GM18861 (cell line): Measurements from ENCODE around the gene CACUL1.
A peak's percentile ranks its signal among the peaks of the same experiment; 100 is the strongest.

Experiments used
- ATAC-seq: cut with Tn5 transposase; IDR thresholded peaks from one replicate; pipeline ENCODE4 v1.9.1; 2021; ENCODE audit not compliant: unreplicated experiment

Gene CACUL1

DNA sequence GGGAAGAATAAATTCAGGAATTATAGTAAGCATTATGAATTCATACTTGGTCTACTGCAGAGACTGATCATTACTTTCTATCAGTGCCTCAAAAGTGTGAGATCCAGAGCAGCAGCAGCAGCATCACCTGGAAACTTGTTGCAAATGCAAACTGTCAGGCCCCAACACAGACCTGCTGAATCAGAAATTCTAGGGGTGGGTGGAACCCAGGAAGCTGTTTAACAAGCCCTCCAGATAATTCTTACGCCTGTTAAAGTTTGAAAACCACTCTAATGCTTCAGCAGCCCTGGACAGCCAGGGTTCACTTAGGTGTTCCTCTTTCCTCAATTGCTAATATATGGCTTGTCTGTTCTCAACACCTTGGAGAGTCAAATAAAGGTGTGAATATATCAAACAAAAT is 19.5 kb downstream of the CACUL1 start:
- no peak for ATAC-seq

DNA sequence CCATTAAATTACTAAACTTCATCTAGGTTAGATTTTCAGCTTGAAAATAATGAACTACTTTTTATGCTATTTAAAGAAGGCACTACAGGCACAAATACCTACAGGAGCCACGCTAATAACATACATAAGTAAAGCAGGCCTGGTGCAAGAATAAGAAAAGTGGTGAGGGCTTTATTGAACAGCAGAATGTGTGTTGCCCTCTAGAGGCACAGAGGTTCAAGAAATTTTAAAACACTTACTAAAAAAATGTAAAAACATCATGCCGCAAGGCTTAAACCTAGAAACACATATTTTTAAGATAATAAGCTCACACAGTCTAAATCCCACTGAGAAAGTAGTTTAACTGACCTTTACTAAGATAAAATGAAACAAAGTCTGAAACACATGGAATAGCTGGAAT is 20.3 kb downstream of the CACUL1 start:
- no peak for ATAC-seq

DNA sequence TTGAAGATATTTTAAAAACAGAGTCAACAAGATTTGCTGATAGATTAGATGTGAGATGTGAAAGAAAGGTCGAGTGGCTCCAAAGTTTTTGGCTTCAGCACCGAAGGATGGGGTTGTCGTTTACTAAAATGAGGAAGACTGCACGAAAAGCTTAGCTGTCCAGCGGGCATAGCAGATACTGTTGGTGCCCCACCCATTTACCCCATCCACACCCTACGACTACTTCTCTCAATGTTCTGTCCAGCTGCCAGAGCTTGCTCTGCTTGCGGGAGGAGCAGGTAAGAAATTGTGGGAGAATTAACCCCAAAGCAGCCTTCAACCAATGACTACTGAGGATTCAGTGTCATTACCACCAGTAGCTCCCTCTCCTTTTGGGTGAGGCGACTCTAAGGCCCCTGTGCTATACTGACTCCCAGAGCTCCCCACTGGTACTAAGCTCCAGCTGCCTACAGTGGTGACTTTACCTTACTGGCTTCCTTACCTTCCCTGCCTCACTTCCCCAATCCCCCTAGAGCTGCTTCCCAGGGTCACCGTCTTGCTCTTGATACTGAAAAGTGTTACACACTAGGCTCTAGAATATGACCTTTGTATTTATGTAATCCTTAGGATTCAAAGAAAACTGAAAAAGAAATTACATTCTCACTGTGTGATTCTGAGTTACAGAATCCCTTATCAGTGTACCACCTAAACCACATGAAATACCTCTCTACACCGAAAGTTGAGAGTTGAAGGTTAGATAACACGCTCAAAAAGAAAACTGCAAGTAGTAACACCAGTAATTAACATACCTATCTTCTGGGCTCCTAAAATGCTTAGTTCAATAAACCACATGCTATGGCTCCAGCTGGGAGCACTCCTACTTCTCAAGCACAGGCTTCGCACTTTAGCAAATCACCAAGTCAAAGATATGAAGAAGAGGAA is 22.3 kb downstream of the CACUL1 start:
- no peak for ATAC-seq

DNA sequence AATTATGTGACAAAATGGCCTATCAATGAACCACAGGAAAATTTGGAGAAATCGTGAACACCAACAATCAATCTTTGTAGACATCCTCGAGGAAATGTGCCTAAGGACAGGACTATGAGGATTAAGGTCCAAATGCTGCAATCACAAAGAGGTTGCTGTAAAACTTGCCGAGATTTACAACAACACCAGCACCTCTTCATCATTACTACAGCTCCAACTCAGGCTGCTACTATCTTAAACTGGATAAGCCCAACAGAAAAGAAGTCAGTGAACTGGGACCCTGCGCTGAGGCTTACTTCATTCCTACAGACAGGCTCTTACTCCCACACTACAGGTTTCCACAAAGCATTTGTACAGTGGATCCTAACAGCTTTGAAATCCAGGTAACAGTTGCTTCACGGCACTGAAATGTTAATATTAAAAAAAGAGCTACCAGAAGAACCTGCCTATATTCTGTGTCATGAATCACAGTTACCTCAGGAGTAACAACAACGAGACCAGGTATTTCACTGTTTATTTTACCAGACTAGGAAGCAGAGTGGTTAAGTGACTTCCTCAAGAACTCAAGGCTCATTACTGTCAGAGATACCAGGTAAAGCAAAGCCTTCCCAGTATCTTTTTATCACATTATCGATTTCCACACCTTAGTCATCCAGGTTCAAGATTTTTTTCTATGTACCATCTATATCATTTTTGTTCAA is 23.9 kb downstream of the CACUL1 start:
- no peak for ATAC-seq

DNA sequence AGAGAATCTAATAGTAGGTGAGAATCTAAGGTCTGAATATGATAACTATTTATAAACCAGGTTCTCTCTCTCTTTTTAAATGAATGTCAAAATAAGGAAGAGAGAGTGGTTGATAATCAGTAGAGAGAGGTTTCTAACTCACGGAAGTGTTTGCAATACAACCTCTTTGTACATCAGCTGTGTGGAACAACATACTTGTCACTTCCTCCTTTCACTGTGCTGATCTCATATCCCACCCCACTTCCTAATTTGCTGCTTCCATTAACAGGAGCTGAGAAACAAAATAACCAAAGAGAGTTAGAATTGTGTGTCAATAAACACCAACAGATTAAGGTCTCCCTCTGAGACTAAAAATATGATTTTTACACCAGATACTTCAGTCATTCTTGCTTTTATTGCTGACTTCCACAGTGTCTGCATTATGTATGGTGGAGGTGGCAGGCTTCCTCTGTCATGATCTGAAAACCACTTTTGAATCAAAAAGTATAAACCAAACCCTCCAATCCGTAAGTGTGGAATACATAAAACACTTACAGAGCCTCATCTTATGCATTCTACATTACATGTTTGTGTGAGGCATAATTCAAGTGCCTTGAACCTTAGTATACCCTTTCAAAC is 25.0 kb downstream of the CACUL1 start:
- ATAC-seq: peak; percentile 93

DNA sequence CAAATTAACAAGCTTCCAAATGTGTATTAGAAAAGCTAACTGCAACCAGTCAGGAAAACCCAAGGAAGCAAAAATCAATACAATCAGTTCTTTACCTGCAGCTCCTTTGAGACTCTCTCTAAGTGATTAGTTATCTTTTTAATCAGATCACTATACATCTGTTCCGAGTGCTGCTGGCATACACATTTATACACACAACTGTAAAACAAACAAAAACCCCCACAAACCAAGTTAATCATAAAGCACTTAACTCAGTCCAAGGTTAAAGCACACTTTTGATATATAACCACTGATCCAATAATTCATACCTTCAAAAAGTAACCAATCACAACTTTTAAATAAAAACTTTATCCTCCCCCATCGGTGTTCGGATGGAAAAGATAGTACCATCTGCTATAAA is 25.6 kb downstream of the CACUL1 start:
- no peak for ATAC-seq

DNA sequence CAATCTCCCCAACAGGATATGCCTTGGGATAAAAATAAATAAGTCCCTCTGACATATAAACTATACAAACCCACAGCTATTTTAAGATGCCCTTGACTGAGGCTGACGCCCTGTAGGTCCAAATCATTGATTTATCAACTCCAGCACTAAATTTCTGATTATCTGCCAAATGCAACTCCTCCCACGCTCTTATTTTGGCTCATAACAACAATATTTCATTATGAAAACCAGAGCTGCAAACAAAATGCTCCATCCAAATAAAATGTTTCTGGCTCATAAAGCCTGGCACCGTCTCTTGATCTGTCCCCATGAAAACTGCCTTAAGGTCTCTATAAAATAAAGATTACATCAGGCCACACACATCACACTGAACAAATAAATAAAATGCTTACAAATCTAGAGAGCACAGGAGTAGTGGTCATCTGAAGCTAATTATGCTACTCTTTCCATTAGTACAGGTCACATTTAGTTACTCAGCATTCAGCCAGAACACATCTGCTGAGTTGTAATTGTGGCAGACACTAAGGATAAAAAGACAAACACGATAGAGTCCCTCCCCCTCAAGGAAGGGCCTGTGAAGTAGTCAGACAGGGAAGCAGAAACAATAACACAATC is 28.8 kb downstream of the CACUL1 start:
- no peak for ATAC-seq

DNA sequence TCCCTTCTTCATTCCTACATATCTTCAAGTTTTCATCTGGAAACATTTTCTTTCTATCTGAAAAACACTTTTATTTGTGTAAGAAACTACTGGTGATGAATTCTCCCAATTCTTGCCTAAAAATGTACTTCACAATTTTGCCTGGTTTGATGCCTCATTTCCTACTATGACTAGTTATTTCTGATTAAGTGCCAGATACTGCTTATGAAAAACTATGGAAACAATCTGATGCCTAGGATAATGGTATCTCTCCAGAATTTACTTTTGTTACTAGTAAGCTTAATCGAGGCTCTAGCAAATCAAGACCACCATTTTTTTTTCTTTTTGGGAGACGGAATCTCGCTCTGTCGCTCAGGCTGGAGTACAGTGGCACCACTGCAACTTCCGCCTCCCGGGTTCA is 31.3 kb downstream of the CACUL1 start:
- ATAC-seq: no peak

DNA sequence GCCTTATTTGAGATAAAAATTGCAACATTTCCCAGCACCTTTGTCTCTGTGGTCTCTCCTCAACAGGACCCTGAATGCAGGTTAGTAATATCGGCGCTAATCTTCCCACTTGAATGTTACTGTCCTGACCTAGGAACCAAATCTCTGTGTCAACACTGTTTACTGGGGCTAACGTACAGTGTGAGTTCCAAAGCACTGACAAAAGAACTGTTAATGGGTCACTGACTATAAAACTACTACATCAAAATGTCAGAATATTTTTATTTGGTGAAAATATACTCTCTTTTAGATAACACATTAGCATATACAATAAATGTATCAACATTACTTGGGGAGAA is 33.3 kb downstream of the CACUL1 start:
- no peak for ATAC-seq

DNA sequence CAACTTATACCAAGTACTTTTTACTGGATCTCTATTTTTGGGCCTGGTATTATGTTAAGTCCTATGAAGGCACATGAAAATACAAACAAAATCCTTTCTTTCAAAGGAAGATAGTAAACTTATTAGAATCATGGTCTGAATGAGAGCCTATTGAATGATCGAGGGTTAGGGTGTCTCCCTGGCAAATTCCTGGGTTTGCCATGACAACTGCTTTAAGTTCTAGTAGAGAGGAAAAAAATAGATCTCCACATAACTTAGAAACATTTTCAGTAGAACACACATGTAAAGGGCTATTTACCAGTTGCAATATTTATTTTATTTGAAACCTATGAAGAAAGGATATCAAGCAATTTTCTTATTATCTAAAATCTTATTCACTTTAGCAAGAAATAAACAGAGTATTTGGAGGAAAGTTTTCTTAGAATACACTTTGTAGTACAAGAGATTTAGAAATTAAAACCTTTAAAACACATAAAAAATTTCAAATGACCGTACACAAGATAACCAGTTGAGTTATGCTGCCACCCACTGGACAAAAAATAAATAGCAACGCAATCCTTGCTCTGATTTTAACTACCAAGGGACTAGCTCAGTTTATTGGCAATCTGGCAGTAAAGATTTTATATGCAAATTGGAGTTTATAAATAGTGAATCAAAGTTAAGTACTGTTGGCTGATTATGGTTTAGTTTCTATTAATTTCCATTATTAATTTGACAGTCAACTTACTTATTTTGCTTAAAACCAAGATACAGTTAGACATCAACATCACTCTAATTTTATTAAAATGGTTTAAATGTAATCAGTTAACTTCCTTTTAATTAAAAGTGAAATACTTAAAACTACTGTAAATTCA is 33.9 kb downstream of the CACUL1 start:
- ATAC-seq: peak; percentile 62

DNA sequence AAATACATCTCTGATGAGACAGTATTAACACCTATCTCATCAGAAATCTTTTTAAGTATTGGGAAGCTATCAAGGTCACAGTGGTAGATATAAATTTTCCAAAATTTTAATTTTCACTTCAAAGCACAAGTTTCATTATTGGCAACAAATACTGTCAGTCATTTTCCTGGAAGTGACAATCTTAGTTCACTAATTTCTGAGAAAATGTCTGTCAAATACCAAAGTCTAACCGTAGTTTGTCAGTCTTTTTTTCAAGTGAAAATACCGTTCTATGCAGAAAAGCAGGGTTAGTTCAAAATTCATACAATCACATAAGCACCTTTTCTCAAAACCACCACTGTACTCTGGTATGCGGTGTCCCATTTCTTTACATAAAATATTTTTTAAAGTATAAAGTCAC is 40.4 kb downstream of the CACUL1 start:
- ATAC-seq: no peak

DNA sequence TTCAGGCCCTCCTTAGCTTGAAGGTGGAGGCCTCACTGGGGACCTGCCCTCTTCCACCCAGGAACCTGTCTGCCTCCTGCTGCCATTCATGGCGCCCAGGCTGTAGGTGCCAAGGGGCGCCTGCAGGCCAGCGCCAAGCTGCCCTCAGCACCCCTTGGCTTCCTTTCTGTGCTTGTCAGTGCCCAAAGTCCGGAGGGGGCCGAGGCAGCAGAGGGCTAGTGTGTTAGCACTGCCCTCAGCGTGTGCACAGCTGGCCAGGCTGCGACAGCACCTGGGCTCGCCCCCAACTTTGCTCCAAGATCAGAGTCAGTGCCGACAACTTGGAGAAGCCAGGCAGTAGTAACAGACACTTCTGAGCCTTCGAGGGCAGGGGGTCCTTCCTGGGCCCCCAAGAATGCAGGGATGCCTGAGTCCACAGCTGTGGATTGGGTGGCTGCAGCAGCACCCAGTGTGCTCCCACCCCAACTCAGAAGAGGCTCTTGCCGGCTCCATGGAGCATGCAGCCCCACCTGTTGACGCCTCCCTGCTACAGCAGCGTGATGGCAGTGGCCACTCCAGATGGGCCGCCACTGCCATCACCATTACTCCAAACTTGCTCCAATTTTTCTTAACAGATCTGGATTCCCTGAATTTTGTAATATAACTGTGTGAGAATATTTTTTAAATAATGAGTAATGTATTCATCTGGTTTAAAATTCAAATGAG is 41.7 kb downstream of the CACUL1 start:
- no peak for ATAC-seq

DNA sequence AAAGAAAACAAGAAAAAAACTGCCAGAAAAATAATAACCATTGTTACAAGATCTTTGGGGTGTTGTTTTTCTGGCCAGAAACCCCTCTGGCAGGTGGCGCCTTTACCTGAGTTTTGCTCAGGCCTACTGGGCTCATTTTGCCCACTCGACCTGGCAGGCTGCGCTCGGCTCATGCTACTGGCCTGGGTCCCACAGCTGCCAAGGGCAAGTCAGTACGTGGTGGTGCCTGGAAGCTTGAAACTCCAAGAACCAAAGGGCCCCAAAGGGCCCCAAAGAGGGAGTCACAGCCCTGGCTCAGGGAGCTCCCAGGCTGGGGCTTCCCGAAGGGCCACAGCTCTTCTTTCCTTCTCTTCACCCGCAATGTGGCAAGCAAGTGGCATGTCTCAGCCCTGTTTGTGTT is 42.7 kb downstream of the CACUL1 start:
- ATAC-seq: no peak

DNA sequence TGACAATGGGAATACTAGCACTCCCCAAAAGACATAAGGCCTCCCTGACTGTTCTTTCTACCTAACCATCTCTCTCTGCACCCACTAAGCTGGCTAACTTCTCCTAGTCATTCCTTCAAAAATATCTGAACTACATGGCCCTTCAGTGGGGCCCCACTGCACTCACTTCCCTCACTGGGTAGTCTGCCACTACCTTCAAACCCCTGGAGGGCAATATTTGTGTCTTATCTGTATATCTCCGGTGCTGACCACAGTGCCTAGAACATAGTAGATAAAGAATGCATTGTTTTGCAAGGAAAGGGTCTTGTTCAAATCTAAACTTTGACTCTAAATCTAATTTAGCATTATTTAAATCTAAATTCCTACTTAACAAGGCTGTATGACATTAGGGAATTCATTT is 44.3 kb downstream of the CACUL1 start:
- no peak for ATAC-seq

DNA sequence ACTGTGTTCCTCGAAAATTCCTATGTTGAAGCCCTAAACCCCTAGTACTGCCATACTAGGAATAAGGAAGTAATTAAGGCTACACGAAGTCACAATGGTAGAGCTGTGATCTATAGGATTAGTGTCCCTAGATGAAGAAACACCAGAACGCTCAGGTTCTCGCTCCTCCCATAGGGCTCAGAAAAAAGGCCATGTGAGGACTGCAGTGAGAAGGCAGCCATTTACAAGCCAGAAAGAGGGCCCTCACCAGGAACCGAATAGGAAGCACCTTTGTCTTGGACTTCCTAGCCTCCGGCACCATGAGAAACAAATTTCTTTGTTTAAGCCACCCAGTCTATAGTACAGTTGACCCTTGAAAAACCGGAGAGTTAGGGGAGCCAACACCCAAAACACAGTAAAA is 46.2 kb downstream of the CACUL1 start:
- ATAC-seq: no peak

DNA sequence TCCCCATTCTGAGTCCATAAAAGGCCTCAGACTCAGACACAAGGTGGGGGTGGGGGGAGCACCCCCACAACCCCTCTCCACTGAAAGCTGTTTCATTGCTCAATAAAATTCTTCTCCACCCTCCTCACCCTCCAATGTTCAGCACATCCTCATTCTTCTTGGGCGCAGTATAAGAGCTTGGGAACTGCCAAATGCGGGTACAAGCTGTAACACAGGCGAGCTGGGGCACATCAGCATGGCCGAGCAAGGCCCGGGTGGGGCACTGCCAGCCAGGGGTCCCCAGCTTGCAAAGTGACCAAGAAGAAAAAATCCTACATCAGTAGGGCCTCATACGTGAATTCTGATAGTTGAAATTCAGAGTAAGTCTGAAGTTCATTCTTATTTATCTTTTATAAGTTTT is 50.1 kb downstream of the CACUL1 start:
- no peak for ATAC-seq

DNA sequence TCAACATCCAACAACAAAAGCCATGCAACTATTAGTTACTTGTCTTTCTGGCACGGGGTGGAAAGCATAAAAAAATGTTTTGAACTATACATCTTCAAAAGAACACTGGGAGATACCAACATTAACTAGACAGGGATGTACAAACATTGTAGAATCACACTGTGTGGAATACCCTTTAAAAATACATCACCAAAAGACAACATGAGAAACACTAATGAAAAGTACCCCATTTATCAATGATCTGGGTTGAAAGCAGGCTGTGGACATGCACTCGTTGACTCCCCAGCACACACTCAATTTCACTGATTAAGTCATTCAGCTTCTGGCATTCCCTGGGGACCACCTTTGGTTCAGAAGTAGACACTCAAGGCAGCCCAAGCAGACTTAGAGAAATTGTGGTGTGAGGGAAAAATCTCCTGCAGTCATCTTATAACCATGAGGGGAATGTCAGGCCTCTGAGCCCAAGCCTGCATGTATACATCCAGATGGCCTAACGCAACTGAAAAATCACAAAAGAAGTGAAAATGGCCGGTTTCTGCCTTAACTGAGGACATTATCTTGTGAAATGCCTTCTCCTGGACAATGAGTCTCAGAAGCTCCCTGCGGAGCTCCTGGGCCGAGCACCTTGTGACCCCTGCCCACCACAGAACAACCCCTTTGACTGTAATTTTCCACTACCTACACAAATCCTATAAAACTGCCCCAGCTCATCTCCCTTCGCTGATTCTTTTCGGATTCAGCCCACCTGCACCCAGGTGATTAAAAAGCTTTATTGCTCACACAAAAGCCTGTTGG is 53.0 kb downstream of the CACUL1 start:
- no peak for ATAC-seq

DNA sequence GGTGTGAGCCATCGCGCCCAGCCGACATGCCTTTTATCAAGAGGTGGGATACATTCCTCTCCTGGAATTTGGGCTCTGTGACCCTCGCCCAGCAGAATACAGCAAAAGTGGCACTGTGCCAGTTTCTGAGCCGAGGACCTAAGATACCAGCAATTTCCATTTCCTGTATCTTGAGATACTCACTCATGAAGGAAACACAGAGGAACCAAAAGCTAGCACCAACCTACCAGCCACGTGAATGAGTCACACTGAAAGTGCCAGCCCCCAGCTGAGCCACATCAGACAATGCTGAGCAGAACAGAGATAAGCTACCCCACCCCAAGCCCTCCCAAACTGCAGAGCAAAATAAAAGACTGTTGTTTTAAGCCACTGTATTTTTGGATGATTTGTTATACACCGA is 56.3 kb downstream of the CACUL1 start:
- ATAC-seq: peak; percentile 99

DNA sequence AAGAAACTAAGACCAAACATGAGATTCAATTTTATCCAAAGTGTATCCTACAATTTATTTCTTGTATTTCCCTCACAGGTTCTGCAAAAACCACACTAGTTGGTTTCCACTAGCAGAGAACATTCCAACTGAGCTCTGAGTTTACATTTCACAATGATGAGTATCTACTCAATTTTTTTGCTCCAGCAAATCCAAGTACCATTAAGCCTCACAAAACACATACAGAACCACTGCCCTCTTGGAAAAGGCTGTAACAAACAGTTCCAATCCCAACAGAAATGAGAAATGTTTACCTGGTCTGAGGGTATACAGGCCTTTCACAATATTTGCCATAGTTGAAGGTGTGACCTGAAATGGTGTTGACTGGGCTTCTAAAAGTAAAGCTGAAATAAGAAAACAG is 59.9 kb downstream of the CACUL1 start:
- no peak for ATAC-seq
